ENCODE data around the gene LYST.

LYST gene

GRCh38 chr1:235683653-235684052 is 183.1 kb downstream of the LYST start:
- TF ChIP-seq CTCF (IDR thresholded peaks at IDR 0.05; ENCODE audit: control extremely low read depth, extremely low read depth, low read depth, missing control alignments) = no peak
- ChIA-PET CTCF (interaction anchor here (1.2 kb wide), 1 partner anchor 16 kb away, joined by 3 read pairs; no protein-coding TSS in a partner anchor), POLR2A (no interaction called here)
- no peak for DNase-seq (ENCODE audit: extremely low spot score)

GRCh38 chr1:235682216-235682615 is 184.5 kb downstream of the LYST start:
- DNase-seq (ENCODE audit: extremely low spot score) = no peak
- no peak for TF ChIP-seq CTCF (IDR thresholded peaks at IDR 0.05; ENCODE audit: control extremely low read depth, extremely low read depth, low read depth, missing control alignments)
- ChIA-PET POLR2A (no interaction called here), CTCF (no interaction called here)

- DNase-seq (ENCODE audit: extremely low spot score) = no peak
- POLR2A ChIA-PET = no interaction called here
- no peak for TF ChIP-seq CTCF (IDR thresholded peaks at IDR 0.05; ENCODE audit: control extremely low read depth, extremely low read depth, low read depth, missing control alignments)
- CTCF ChIA-PET = interaction anchor here (0.7 to 1.5 kb wide), 3 partner anchors 13 to 23 kb away, joined by 3 to 4 read pairs (median 3); no protein-coding TSS in a partner anchor
Observed at GRCh38 chr1:235679644-235680043, 187.1 kb downstream of the LYST start.

GRCh38 chr1:235679005-235679404 is 187.7 kb downstream of the LYST start:
- no peak for TF ChIP-seq CTCF (IDR thresholded peaks at IDR 0.05; ENCODE audit: control extremely low read depth, extremely low read depth, low read depth, missing control alignments)
- ChIA-PET CTCF (interaction anchor here (0.7 to 1.5 kb wide), 3 partner anchors 14 to 23 kb away, joined by 3 to 4 read pairs (median 3); no protein-coding TSS in a partner anchor), POLR2A (no interaction called here)
- no peak for DNase-seq (ENCODE audit: extremely low spot score)

- DNase-seq (ENCODE audit: extremely low spot score) = no peak
- ChIA-PET POLR2A (no interaction called here), CTCF (no interaction called here)
- TF ChIP-seq CTCF (IDR thresholded peaks at IDR 0.05; ENCODE audit: control extremely low read depth, extremely low read depth, low read depth, missing control alignments) = no peak
Observed at GRCh38 chr1:235675152-235675890, 191.4 kb downstream of the LYST start.

- DNase-seq (ENCODE audit: extremely low spot score) = no peak
- POLR2A ChIA-PET = no interaction called here
- CTCF ChIA-PET = no interaction called here
- TF ChIP-seq CTCF (IDR thresholded peaks at IDR 0.05; ENCODE audit: control extremely low read depth, extremely low read depth, low read depth, missing control alignments) = no peak
Observed at GRCh38 chr1:235673981-235674380, 192.7 kb downstream of the LYST start.

Measured in GM10248 (cell line).